Neural cell (in vitro differentiated cells): ENCODE measurements around the gene ZCCHC2. TPM values are rescaled to one million over a fixed set of nuclear protein-coding genes. Genes with fewer than 3 reads are reported as not detected.
A peak's percentile ranks its signal among the peaks of the same experiment; 100 is the strongest.

ENCODE experiments used
- H2AFZ ChIP-seq: fragments of 200-600, 300-800 bp; sonication (generic), shearing (Covaris generic); 2 replicates; pipeline ENCODE4 v1.6.0; 2014; ENCODE audit warnings: low read depth, mild to moderate bottlenecking, antibody characterized with exemption, low read length, moderate library complexity
- H3F3A ChIP-seq: fragments of 200-600 bp; shearing (Covaris generic); 2 replicates; pipeline ENCODE4 v1.6.1; 2016; ENCODE audit warnings: mild to moderate bottlenecking, moderate library complexity, mixed read lengths, antibody characterized with exemption, low read length; ENCODE audit not compliant: insufficient read depth, poor library complexity, severe bottlenecking
- H3K27ac ChIP-seq: fragments of 200-600, 300-800 bp; sonication (generic), shearing (Covaris generic); 2 replicates; pipeline ENCODE4 v1.5.1; 2014; ENCODE audit warnings: mild to moderate bottlenecking, low read length, moderate library complexity
- H3K27me3 ChIP-seq: fragments of 300-800, 200-600 bp; sonication (generic), shearing (Covaris generic); 2 replicates; pipeline ENCODE4 v1.6.0; 2014; ENCODE audit warnings: mild to moderate bottlenecking, low read depth, low read length, moderate library complexity; ENCODE audit not compliant: insufficient read depth
- H3K36me3 ChIP-seq: fragments of 300-800, 200-600 bp; sonication (generic), shearing (Covaris generic); 2 replicates; pipeline ENCODE4 v1.5.1; 2014; ENCODE audit warnings: mild to moderate bottlenecking, antibody characterized with exemption, low read length, moderate library complexity; ENCODE audit not compliant: insufficient read depth
- H3K4me2 ChIP-seq: fragments of 300-800, 200-600 bp; sonication (generic), shearing (Covaris generic); 2 replicates; pipeline ENCODE4 v1.6.0; 2014; ENCODE audit warnings: mild to moderate bottlenecking, low read length
- H3K4me3 ChIP-seq: fragments of 300-800, 200-600 bp; sonication (generic), shearing (Covaris generic); 2 replicates; pipeline ENCODE4 v1.5.1; 2014; ENCODE audit warnings: mild to moderate bottlenecking, low read length, moderate library complexity
- H3K79me2 ChIP-seq: fragments of 200-600 bp; shearing (Covaris generic); replicated peaks from 2 replicates; pipeline ENCODE4 v1.6.0; 2014; ENCODE audit warnings: mild to moderate bottlenecking, low read length, moderate library complexity; ENCODE audit not compliant: insufficient read depth
- H3K9ac ChIP-seq: fragments of 300-800, 200-600 bp; sonication (generic), shearing (Covaris generic); 2 replicates; pipeline ENCODE4 v1.6.1; 2016; ENCODE audit warnings: mild to moderate bottlenecking, low read length, mixed read lengths
- H3K9me2 ChIP-seq: fragments of 200-600 bp; shearing (Covaris generic); 2 replicates; pipeline ENCODE4 v1.6.1; 2016; ENCODE audit warnings: mild to moderate bottlenecking, low read length, mixed read lengths; ENCODE audit not compliant: insufficient read depth
- H3K9me3 ChIP-seq: fragments of 200-600, 300-800 bp; sonication (generic), shearing (Covaris generic); 2 replicates; pipeline ENCODE4 v1.6.1; 2016; ENCODE audit warnings: mild to moderate bottlenecking, mixed run types, low read length, moderate library complexity, mixed read lengths
- H4K20me1 ChIP-seq: fragments of 200-600 bp; shearing (Covaris generic); 2 replicates; pipeline ENCODE4 v1.6.1; 2016; ENCODE audit warnings: mild to moderate bottlenecking, mixed run types; ENCODE audit not compliant: insufficient read depth
- EP300 ChIP-seq: fragments of 450-650 bp; conservative IDR thresholded peaks from 2 replicates; pipeline ENCODE4 v1.6.1; 2014; ENCODE audit warnings: antibody characterized with exemption, mild to moderate bottlenecking, moderate library complexity; ENCODE audit not compliant: poor library complexity, severe bottlenecking
- EZH2 ChIP-seq: fragments of 200-600, 300-800 bp; shearing (Covaris generic), sonication (generic); IDR thresholded peaks from 2 replicates; pipeline ENCODE4 v1.6.1; 2014; ENCODE audit warnings: antibody characterized with exemption, low read length, borderline replicate concordance, mild to moderate bottlenecking; ENCODE audit not compliant: insufficient read depth, poor library complexity, severe bottlenecking
- MXI1 ChIP-seq: fragments of 450-650 bp; conservative IDR thresholded peaks from 2 replicates; pipeline ENCODE4 v1.6.1; 2014; ENCODE audit warnings: antibody characterized with exemption, mild to moderate bottlenecking; ENCODE audit not compliant: poor library complexity, severe bottlenecking
- POLR2AphosphoS5 ChIP-seq: IDR thresholded peaks from 2 replicates; pipeline ENCODE4 v1.6.1; 2012
- RAD21 ChIP-seq: fragments of 450-650 bp; conservative IDR thresholded peaks from 2 replicates; pipeline ENCODE4 v1.6.1; 2014; ENCODE audit warnings: antibody characterized with exemption, mild to moderate bottlenecking, moderate library complexity
- REST ChIP-seq: IDR thresholded peaks from 2 replicates; pipeline ENCODE4 v1.6.1; 2012; ENCODE audit warnings: borderline replicate concordance
- SMC3 ChIP-seq: fragments of 450-650 bp; conservative IDR thresholded peaks from 2 replicates; pipeline ENCODE4 v1.6.1; 2014; ENCODE audit warnings: antibody characterized with exemption, mild to moderate bottlenecking, moderate library complexity; ENCODE audit not compliant: poor library complexity
- TAF1 ChIP-seq: IDR thresholded peaks from 2 replicates; pipeline ENCODE4 v1.6.1; 2012; ENCODE audit warnings: low read depth
- polyA minus RNA-seq: library from RNA; depleted of rRNA, polyadenylated mRNA; stranded (reverse); fragments of >200 nt; gene quantifications from 2 replicates; pipeline ENCODE4 v1.2.3, GENCODE V29; 2014
- polyA plus RNA-seq: library from polyadenylated mRNA; depleted of rRNA; stranded (reverse); fragments of >200 nt; gene quantifications from 2 replicates; pipeline ENCODE4 v1.2.3, GENCODE V29; 2014
- TF ChIP-seq, protein P1 (sequence below): fragments of 450-650 bp; IDR thresholded peaks from 2 replicates; pipeline ENCODE4 v1.5.1; 2014; ENCODE audit warnings: antibody characterized with exemption, mild to moderate bottlenecking, moderate library complexity; ENCODE audit not compliant: poor library complexity, severe bottlenecking

Gene ZCCHC2
- polyA plus RNA-seq (3.8 and 8.1 TPM in 2 replicates), polyA minus RNA-seq (18.6 and 18.7 TPM in 2 replicates)

GRCh38 chr18:62522504-62523254 is at the start of gene ZCCHC2:
Gene ZCCHC2 (plus strand): TSS chr18:62523025. CDS start chr18:62523425, 400 bp downstream.
- Histone ChIP-seq H3K4me2 (peak within 1 kb of the TSS; percentile 60), H3K9me2 (no peaks in the 10 kb centered on the region), H3K27me3 (peaks cover 16% of the 10 kb centered on the region), H3K79me2 (peaks cover 18% of the 10 kb centered on the region), H3K36me3 (no peaks in the 10 kb centered on the region), H3K9ac (peak within 1 kb of the TSS; percentile 79), H3K4me3 (peak within 1 kb of the TSS; percentile 94), H3K9me3 (no peaks in the 10 kb centered on the region), H3K27ac (peak within 1 kb of the TSS; percentile 82), H2AFZ (peak within 1 kb of the TSS; percentile 71), H3F3A (no peaks in the 10 kb centered on the region), H4K20me1 (no peaks in the 10 kb centered on the region)
- TF ChIP-seq TAF1: peak; percentile 81
- peak; percentile 43 for TF ChIP-seq RAD21
- peak; percentile 92 for TF ChIP-seq POLR2AphosphoS5
- TF ChIP-seq MXI1: peak; percentile 88
- TF ChIP-seq SMC3: peak; percentile 54
- TF ChIP-seq REST: no peak
- TF ChIP-seq, protein P1, sequence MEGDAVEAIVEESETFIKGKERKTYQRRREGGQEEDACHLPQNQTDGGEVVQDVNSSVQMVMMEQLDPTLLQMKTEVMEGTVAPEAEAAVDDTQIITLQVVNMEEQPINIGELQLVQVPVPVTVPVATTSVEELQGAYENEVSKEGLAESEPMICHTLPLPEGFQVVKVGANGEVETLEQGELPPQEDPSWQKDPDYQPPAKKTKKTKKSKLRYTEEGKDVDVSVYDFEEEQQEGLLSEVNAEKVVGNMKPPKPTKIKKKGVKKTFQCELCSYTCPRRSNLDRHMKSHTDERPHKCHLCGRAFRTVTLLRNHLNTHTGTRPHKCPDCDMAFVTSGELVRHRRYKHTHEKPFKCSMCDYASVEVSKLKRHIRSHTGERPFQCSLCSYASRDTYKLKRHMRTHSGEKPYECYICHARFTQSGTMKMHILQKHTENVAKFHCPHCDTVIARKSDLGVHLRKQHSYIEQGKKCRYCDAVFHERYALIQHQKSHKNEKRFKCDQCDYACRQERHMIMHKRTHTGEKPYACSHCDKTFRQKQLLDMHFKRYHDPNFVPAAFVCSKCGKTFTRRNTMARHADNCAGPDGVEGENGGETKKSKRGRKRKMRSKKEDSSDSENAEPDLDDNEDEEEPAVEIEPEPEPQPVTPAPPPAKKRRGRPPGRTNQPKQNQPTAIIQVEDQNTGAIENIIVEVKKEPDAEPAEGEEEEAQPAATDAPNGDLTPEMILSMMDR: peak; percentile 26
- TF ChIP-seq EZH2: no peak
- peak; percentile 53 for TF ChIP-seq EP300

GRCh38 chr18:62479574-62479973 is 43.3 kb upstream of the ZCCHC2 start:
- H3K9me3 ChIP-seq: no peaks in the 10 kb centered on the region

More at GRCh38 chr18:62479574-62479973, 43.3 kb upstream of the ZCCHC2 start:
- Histone ChIP-seq H4K20me1 (no peaks in the 10 kb centered on the region), H3K9me2 (no peaks in the 10 kb centered on the region), H3F3A (no peaks in the 10 kb centered on the region), H3K4me2 (no peak overlapping the region), H3K9ac (no peak overlapping the region), H3K27me3 (no peaks in the 10 kb centered on the region), H2AFZ (no peak overlapping the region), H3K4me3 (no peak overlapping the region), H3K79me2 (no peaks in the 10 kb centered on the region), H3K27ac (no peak overlapping the region), H3K36me3 (no peaks in the 10 kb centered on the region)
- TF ChIP-seq MXI1 (no peak), TAF1 (no peak), REST (no peak), SMC3 (no peak), POLR2AphosphoS5 (no peak), EZH2 (no peak), RAD21 (no peak), EP300 (no peak)
- TF ChIP-seq, protein P1: no peak
